ENCODE measurements around the gene PLCL1. TPM values are rescaled to one million over a fixed set of nuclear protein-coding genes. Genes with fewer than 3 reads are reported as not detected.
A peak's percentile ranks its signal among the peaks of the same experiment; 100 is the strongest.

The PLCL1 gene
- polyA plus RNA-seq, 1 experiment: 0.09 TPM

DNA sequence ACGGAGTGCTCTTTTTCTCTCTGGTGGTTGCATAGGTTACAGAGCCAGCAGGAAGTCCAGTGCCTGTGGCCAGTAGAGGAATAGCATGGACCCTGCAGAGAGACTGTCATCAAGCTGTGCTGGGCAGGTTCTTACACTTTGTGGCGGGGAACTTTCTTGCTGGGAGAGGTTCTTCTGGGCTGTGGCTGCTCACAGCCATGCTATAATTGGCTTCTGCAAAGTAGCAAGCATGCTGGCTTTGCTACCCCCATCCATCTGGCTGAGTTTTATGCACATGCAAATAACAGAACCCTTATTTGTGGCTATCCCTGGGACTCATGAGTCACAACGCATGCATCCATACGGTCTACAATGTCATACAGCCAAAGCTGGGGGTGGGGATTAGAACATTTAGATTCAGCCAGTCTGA, 68.9 kb downstream of the PLCL1 start:
- H3K4me3 ChIP-seq (ENCODE audit: low read depth, low read length): no peak overlapping the region
- CTCF ChIA-PET: no interaction called here

DNA sequence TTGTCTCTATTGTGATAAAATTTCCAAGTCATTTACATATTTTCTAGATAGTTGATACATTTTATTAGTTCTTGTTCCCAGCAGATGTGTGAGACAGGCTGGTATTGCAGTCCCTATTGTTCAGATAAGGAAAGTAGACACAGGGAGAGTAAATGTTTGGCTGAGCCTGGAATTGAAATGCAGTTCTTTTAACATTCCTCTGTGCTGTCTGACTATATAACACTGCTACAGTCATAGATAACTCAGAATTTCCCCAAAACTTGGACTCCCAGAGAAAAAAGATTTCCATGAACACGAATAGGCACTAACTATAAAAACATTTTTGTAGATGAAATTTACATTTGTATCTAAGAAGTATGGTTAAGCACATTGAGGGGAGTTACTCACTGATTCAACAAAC, 71.4 kb downstream of the PLCL1 start:
- H3K27me3 ChIP-seq (ENCODE audit: control insufficient read depth, insufficient read depth, low read length): no peaks in the 10 kb centered on the region
- ChIA-PET POLR2A (no interaction called here), CTCF (no interaction called here)
- TF ChIP-seq, protein P1, sequence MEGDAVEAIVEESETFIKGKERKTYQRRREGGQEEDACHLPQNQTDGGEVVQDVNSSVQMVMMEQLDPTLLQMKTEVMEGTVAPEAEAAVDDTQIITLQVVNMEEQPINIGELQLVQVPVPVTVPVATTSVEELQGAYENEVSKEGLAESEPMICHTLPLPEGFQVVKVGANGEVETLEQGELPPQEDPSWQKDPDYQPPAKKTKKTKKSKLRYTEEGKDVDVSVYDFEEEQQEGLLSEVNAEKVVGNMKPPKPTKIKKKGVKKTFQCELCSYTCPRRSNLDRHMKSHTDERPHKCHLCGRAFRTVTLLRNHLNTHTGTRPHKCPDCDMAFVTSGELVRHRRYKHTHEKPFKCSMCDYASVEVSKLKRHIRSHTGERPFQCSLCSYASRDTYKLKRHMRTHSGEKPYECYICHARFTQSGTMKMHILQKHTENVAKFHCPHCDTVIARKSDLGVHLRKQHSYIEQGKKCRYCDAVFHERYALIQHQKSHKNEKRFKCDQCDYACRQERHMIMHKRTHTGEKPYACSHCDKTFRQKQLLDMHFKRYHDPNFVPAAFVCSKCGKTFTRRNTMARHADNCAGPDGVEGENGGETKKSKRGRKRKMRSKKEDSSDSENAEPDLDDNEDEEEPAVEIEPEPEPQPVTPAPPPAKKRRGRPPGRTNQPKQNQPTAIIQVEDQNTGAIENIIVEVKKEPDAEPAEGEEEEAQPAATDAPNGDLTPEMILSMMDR (IDR thresholded peaks at IDR 0.05; ENCODE audit: insufficient read depth, low read depth, low read length): no peak
- H3K4me3 ChIP-seq (ENCODE audit: low read depth, low read length): no peak overlapping the region
- no peak for DNase-seq (ENCODE audit: low read depth)
- no peaks in the 10 kb centered on the region for H3K36me3 ChIP-seq (ENCODE audit: control insufficient read depth, insufficient read depth, low read length)

More for the DNA sequence above, 68.9 kb downstream of the PLCL1 start:
- POLR2A ChIA-PET: no interaction called here
- H3K36me3 ChIP-seq (ENCODE audit: control insufficient read depth, insufficient read depth, low read length): no peaks in the 10 kb centered on the region
- TF ChIP-seq, protein P1 (IDR thresholded peaks at IDR 0.05; ENCODE audit: insufficient read depth, low read depth, low read length): no peak
- DNase-seq (ENCODE audit: low read depth): peak; percentile 20
- H3K27me3 ChIP-seq (ENCODE audit: control insufficient read depth, insufficient read depth, low read length): no peaks in the 10 kb centered on the region

DNA sequence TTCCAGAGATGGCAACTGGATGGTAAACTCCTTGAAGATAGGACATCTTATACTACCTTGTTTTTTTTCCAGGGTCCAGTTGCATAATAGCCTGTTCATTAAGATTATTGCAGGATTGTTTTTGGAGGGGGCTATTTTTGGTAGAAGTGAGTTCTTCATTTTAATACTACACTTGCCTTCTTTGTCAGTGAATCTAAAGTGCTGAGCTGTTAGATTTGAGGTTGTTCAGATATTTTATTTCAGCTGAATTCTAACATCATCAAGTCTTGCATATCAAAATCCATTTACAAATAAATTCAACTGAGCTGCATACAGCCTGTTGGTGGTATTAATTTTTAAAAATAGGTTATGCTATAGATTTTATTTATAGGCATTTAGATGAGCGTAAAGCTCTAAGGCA, 72.1 kb downstream of the PLCL1 start:
- CTCF ChIA-PET: no interaction called here

DNA sequence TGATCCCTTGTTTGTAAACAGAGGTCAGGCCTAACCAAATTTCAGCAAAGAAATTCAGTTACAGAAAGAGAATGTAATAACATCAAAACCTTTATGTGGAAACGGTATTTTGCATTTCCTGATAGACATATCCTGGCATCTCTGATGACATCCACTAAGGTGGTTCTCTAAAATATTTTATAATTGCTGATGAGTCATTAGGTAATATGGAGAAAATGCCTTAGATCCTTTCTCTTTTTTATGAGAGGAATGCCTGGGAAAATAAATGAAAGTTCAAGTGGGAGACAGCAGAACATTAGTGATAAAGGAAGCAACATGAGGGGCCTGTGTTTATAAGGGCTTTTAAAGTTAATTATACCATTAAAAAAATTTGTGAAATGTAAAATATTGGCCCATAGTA, 72.6 kb downstream of the PLCL1 start:
- TF ChIP-seq, protein P1 (IDR thresholded peaks at IDR 0.05; ENCODE audit: insufficient read depth, low read depth, low read length): no peak
- H3K27me3 ChIP-seq (ENCODE audit: control insufficient read depth, insufficient read depth, low read length): no peaks in the 10 kb centered on the region
- no peaks in the 10 kb centered on the region for H3K36me3 ChIP-seq (ENCODE audit: control insufficient read depth, insufficient read depth, low read length)
- DNase-seq (ENCODE audit: low read depth): no peak
- POLR2A ChIA-PET: no interaction called here
- CTCF ChIA-PET: no interaction called here
- H3K4me3 ChIP-seq (ENCODE audit: low read depth, low read length): no peak overlapping the region

More for the DNA sequence above, 72.1 kb downstream of the PLCL1 start:
- TF ChIP-seq, protein P1 (IDR thresholded peaks at IDR 0.05; ENCODE audit: insufficient read depth, low read depth, low read length): no peak
- Histone ChIP-seq H3K4me3 (ENCODE audit: low read depth, low read length) (no peak overlapping the region), H3K27me3 (ENCODE audit: control insufficient read depth, insufficient read depth, low read length) (no peaks in the 10 kb centered on the region), H3K36me3 (ENCODE audit: control insufficient read depth, insufficient read depth, low read length) (no peaks in the 10 kb centered on the region)
- POLR2A ChIA-PET: no interaction called here
- DNase-seq (ENCODE audit: low read depth): no peak

DNA sequence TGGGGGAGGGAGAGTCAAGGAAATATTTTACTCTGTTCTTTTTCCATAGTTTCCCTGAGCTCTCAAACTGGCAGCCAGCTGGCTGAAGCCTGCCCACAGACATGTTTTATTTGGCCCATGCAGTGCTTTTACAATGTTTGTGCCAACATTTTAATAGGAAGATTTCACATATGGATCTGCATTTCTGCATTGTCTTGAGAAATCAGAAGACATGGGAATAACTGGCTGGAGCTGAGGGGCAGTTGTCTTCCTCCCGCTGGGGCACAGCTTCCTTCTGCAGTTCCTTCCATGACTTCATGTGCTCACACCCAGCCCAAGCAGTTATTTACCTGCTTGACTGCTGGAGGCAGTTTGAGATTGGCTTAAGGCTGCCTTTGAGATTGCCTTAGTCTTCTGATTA, 74.4 kb downstream of the PLCL1 start:
- Histone ChIP-seq H3K27me3 (ENCODE audit: control insufficient read depth, insufficient read depth, low read length) (no peaks in the 10 kb centered on the region), H3K4me3 (ENCODE audit: low read depth, low read length) (no peak overlapping the region), H3K36me3 (ENCODE audit: control insufficient read depth, insufficient read depth, low read length) (no peaks in the 10 kb centered on the region)
- DNase-seq (ENCODE audit: low read depth): no peak
- POLR2A ChIA-PET: no interaction called here
- CTCF ChIA-PET: no interaction called here
- TF ChIP-seq, protein P1 (IDR thresholded peaks at IDR 0.05; ENCODE audit: insufficient read depth, low read depth, low read length): no peak
